ENCODE data around the gene IL1RAPL2. TPM values are rescaled to one million over a fixed set of nuclear protein-coding genes. Genes with fewer than 3 reads are reported as not detected.

Gene IL1RAPL2
- total RNA-seq, 1 donor = not detected

GRCh38 chrX:105273326-105273725, 707.3 kb downstream of the IL1RAPL2 start:
- H3K4me1 ChIP-seq (ENCODE audit: insufficient read depth, low read length) = no peaks in the 10 kb centered on the region
- no peak overlapping the region for H2AFZ ChIP-seq (ENCODE audit: low read length)
- no peaks in the 10 kb centered on the region for H3K9me3 ChIP-seq (ENCODE audit: low read depth, low read length)
- no peaks in the 10 kb centered on the region for H3K79me2 ChIP-seq (ENCODE audit: insufficient read depth, low read length)
- peaks cover 4% of the 10 kb centered on the region for H3K27me3 ChIP-seq (ENCODE audit: insufficient read depth, low read length)
- no peak for DNase-seq (ENCODE audit: insufficient read length, low spot score, missing footprints)
- H3K27ac ChIP-seq (ENCODE audit: low read depth, low read length) = no peak overlapping the region
- H4K20me1 ChIP-seq (ENCODE audit: insufficient read depth, low read length) = no peaks in the 10 kb centered on the region
- H3K4me2 ChIP-seq (ENCODE audit: insufficient read depth, low read length) = no peak overlapping the region
- no peak for TF ChIP-seq CTCF (IDR thresholded peaks at IDR 0.05; ENCODE audit: extremely low read depth, low read depth, low read length)
- no peaks in the 10 kb centered on the region for H3K36me3 ChIP-seq (ENCODE audit: insufficient read depth, low read length)
- H3K4me3 ChIP-seq (ENCODE audit: insufficient read depth, low read length) = no peak overlapping the region

GRCh38 chrX:105274091-105274490, 708.1 kb downstream of the IL1RAPL2 start:
- no peaks in the 10 kb centered on the region for H3K36me3 ChIP-seq (ENCODE audit: insufficient read depth, low read length)
- no peak overlapping the region for H2AFZ ChIP-seq (ENCODE audit: low read length)
- no peaks in the 10 kb centered on the region for H3K79me2 ChIP-seq (ENCODE audit: insufficient read depth, low read length)
- no peak overlapping the region for H3K4me3 ChIP-seq (ENCODE audit: insufficient read depth, low read length)
- H4K20me1 ChIP-seq (ENCODE audit: insufficient read depth, low read length) = no peaks in the 10 kb centered on the region
- H3K4me1 ChIP-seq (ENCODE audit: insufficient read depth, low read length) = no peaks in the 10 kb centered on the region
- no peak overlapping the region for H3K4me2 ChIP-seq (ENCODE audit: insufficient read depth, low read length)
- no peak for DNase-seq (ENCODE audit: insufficient read length, low spot score, missing footprints)
- H3K9me3 ChIP-seq (ENCODE audit: low read depth, low read length) = no peaks in the 10 kb centered on the region
- no peak overlapping the region for H3K27ac ChIP-seq (ENCODE audit: low read depth, low read length)
- no peak for TF ChIP-seq CTCF (IDR thresholded peaks at IDR 0.05; ENCODE audit: extremely low read depth, low read depth, low read length)
- peaks cover 4% of the 10 kb centered on the region for H3K27me3 ChIP-seq (ENCODE audit: insufficient read depth, low read length)

- DNase-seq (ENCODE audit: insufficient read length, low spot score, missing footprints) = no peak
- no peaks in the 10 kb centered on the region for H3K4me1 ChIP-seq (ENCODE audit: insufficient read depth, low read length)
- peaks cover 4% of the 10 kb centered on the region for H3K27me3 ChIP-seq (ENCODE audit: insufficient read depth, low read length)
- H3K4me2 ChIP-seq (ENCODE audit: insufficient read depth, low read length) = no peak overlapping the region
- TF ChIP-seq CTCF (IDR thresholded peaks at IDR 0.05; ENCODE audit: extremely low read depth, low read depth, low read length) = no peak
- no peaks in the 10 kb centered on the region for H4K20me1 ChIP-seq (ENCODE audit: insufficient read depth, low read length)
- H2AFZ ChIP-seq (ENCODE audit: low read length) = no peak overlapping the region
- H3K36me3 ChIP-seq (ENCODE audit: insufficient read depth, low read length) = no peaks in the 10 kb centered on the region
- no peak overlapping the region for H3K27ac ChIP-seq (ENCODE audit: low read depth, low read length)
- H3K79me2 ChIP-seq (ENCODE audit: insufficient read depth, low read length) = no peaks in the 10 kb centered on the region
- no peaks in the 10 kb centered on the region for H3K9me3 ChIP-seq (ENCODE audit: low read depth, low read length)
- H3K4me3 ChIP-seq (ENCODE audit: insufficient read depth, low read length) = no peak overlapping the region
Observed at GRCh38 chrX:105277132-105277531, 711.1 kb downstream of the IL1RAPL2 start.

- no peak for TF ChIP-seq CTCF (IDR thresholded peaks at IDR 0.05; ENCODE audit: extremely low read depth, low read depth, low read length)
- Histone ChIP-seq H3K27ac (ENCODE audit: low read depth, low read length) (no peak overlapping the region), H2AFZ (ENCODE audit: low read length) (no peak overlapping the region), H4K20me1 (ENCODE audit: insufficient read depth, low read length) (no peaks in the 10 kb centered on the region), H3K4me2 (ENCODE audit: insufficient read depth, low read length) (no peak overlapping the region), H3K36me3 (ENCODE audit: insufficient read depth, low read length) (no peaks in the 10 kb centered on the region), H3K4me3 (ENCODE audit: insufficient read depth, low read length) (no peak overlapping the region), H3K4me1 (ENCODE audit: insufficient read depth, low read length) (no peaks in the 10 kb centered on the region), H3K79me2 (ENCODE audit: insufficient read depth, low read length) (no peaks in the 10 kb centered on the region), H3K9me3 (ENCODE audit: low read depth, low read length) (no peaks in the 10 kb centered on the region), H3K27me3 (ENCODE audit: insufficient read depth, low read length) (no peaks in the 10 kb centered on the region)
- no peak for DNase-seq (ENCODE audit: insufficient read length, low spot score, missing footprints)
Observed at GRCh38 chrX:105282077-105282476, 716.1 kb downstream of the IL1RAPL2 start.
